HG02642 (cell line): ENCODE results near the gene ATOH8.
"Not testable (repeated sequence)": the region's sequence is repeated elsewhere in the genome, so short reads cannot be mapped to it uniquely, and the experiment has no call there.

ENCODE experiments used
- ATAC-seq: cut with Tn5 transposase; IDR thresholded peaks from one replicate; pipeline ENCODE4 v1.9.1; 2021; ENCODE audit warnings: mild to moderate bottlenecking; ENCODE audit not compliant: unreplicated experiment, poor library complexity

The ATOH8 gene, protein sequence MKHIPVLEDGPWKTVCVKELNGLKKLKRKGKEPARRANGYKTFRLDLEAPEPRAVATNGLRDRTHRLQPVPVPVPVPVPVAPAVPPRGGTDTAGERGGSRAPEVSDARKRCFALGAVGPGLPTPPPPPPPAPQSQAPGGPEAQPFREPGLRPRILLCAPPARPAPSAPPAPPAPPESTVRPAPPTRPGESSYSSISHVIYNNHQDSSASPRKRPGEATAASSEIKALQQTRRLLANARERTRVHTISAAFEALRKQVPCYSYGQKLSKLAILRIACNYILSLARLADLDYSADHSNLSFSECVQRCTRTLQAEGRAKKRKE

DNA sequence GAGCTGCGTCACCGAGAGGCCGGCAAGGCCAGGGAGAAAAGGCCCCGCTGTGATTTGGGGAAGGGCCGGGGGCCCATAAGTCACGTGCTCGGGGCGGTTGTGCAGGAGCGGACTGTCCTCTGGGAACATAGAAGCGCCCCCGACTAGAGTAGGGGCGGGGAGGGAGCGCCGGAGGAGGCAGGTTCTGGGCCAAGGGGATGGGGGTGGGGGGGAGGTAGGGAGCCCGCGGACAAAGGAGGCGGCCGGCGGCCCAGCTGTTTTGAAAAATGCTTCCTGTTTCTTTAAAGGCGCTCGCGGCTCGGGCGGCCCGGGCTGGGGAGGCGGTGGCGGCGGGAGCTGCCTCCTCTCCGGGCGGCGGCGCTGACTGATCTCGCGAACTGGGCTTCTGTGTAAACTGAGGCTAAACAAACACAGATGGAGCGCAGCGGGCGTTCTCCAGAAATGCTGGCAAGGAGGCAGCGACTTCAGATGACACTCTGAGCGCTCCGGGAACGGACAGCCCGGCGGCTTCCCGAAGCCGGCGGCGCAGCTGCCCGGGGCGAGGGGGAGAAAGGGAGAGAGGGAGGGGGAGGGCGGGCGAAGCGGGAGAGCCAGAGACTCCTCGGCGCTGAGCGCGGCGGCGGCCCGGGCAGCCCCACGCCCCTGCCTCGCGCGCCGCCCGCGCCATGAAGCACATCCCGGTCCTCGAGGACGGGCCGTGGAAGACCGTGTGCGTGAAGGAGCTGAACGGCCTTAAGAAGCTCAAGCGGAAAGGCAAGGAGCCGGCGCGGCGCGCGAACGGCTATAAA lies at the start of gene ATOH8:
Gene ATOH8 (plus strand): TSS at position 467 of the 788 bp plus-strand sequence. CDS start 199 bp downstream, at position 666.
- ATAC-seq, result no peak

DNA sequence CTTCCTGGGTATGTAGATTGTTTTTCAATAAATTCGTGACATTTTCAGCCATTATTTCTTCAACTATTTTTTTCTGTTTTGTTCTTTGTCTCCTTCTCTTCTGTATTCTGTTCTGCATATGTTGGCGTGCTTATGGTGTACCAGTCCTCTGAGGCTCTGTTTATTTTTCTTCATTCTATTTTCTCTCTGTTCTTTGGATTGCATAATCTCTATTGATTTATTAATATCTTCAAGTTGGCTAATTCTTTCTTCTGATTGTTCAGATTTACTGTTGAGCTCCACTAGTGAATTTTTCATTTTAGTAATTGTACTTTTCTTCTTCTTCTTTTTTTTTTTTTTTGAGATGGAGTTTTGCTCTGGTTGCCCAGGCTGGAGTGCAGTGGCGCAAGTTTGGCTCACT lies 49.8 kb upstream of the ATOH8 start:
- no peak for ATAC-seq

DNA sequence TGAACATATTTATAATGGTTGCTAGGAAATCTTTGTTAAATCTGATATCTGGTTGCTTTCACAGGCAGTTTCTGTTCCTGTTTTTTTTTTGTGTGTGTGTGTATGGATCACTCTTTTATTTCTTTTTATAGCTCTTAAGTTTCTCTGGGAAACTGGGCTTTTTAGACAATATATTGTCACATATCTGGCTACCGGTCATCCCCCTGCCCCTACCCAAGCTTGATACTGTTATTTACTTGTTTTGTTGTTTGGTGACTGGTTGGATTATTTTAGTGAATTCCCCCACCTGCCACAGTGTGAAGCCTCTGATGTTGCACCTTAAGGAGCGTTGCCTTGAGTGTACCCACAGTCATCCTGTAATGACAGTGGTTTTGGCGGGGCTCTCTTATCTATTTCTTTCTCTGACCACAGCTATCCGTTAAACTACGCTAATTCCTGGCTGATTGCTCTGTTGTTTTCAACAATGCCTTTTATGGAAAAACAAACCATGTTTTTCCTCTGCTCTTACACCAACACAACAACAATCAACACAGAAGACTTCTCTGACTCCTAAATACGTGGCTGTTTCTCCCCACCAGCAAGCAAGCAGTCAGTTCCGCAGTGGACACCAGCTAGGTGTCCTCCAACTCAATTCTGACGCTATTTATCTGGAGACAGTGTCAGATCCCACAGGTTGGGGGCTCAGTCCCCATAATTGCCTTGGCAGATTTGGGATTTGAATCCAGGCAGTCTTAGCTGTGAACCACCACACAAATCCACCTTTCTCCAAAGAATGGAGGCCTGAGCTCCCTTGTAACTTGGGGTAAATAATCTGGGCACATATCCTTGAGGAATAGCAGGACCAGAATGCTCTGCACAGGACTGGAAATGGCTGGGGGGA lies 48.8 kb upstream of the ATOH8 start:
- peak; percentile 64 for ATAC-seq

DNA sequence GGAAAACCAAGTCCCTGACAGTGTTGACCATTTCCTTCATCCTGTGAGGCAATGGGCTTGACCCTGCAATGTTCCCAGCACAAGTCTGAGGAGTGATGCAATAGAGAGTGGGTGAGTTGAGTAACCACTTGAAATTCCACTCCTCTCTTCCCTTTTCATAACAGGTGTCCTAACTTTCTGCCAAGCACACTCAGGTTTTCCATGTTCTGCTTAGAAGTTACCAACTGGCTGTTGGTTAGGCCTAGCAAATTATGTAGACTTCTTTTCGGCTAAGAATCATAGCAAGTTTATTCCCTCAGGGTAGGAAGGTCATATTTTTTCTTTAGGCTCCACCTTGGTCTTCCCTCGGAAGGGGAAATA lies 48.1 kb upstream of the ATOH8 start:
- ATAC-seq, result no peak

DNA sequence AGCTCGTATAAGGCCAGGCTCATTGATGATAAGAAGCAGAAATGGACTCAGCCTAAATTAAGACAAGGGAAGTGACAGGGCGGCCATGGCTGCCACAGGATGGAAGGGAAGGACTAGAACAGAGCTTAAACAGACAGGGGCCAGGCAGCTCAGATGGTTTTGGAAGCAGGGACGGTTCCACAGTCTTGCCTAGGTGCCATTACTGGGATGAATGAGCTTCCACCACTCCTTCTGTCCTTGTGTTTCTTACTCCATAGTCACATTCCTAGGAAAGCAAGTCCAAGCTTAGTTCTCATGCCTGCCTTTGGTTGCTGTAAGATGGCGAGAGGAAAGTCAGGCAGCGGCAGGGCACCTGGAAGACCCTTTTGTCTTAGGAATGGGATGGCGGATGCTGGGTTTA lies 47.7 kb upstream of the ATOH8 start:
- ATAC-seq, result no peak

DNA sequence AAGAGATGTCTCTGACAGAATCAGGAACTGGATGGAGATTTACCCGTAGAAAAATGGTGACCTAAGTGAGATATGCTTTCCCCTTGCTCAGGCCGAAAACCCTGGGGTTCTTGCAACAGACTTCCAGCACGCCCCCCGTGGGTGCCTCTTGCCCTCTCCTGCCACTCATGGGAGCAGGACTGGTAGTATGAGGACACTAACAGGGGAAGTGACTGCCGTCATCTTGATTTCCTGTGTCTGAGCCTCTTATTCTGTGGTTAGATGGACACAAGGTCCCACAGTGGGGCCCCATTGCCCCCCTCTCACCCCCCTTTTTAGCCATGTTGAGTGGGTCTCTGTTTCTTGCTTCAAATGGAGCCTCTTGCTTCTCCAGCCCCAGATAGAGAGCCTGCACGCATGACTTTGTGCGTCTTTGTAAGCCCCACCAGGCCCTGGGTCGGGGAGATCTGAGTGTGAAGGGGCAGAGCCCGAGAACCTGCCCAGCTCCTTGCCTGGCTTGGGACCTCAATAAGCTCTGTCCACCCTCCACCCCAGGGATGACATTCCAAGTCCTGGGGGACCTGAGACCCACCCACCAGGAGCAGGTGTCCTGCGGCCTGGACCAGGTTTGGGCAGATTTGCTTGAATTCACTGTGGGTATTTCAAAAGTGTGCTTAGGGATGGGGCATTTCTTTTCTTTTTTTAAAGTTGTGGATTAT lies 47.0 kb upstream of the ATOH8 start:
- ATAC-seq, result no peak

DNA sequence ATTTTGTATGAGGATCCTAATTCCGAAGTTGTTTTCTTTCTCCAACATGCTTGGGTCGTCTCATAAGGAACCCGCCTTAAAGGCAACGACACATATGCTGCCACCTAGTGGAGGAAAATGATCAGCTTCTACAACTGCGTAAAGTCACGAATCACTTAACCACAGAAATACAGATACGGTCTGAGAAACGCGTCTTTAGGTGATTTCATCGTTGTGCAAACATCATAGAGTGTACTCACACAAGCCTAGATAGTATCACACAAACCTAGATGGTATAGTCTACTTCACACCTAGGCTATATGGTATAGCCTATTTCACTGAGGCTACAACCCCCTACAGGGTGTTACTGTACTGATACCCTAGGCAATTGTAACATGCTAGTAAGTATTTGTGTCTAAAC lies 46.5 kb upstream of the ATOH8 start:
- peak; percentile 59 for ATAC-seq

DNA sequence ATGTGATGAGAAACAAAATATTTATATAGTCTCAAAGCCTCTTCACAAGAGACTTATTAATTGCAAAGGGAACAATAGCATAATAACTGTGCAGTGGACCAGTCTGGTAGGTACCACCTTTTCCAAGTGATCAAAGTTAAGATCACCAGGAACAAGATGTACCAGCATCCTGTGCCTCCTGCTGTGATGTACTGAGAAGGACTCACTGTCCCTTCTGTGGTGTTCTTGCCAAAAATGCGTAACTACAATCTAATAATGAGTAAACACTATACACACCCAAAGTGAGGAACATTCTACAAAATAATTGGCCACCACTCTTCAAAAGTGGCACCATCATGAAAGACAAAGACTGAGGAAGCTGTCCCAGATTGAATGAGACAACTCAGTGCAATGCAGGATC lies 45.1 kb upstream of the ATOH8 start:
- ATAC-seq, result no peak

DNA sequence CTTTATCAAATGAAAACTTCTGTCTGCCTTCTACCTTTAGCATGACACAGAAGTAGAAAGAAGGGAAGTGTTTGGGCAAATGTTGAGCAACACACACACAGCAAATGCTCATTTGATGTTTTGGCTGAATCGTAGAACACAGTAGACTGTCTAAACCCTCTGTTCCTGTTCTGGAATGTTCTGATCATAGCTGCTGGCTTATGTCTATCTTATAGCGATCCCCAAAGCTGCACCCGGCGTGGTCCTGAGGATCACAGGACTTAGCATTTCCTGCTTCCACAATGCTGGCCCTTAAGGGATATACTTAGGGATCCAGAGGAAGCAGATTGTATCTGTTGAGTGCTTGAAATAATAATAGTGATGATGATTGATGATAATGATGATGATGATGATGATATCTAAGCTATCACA lies 44.4 kb upstream of the ATOH8 start:
- no peak for ATAC-seq

DNA sequence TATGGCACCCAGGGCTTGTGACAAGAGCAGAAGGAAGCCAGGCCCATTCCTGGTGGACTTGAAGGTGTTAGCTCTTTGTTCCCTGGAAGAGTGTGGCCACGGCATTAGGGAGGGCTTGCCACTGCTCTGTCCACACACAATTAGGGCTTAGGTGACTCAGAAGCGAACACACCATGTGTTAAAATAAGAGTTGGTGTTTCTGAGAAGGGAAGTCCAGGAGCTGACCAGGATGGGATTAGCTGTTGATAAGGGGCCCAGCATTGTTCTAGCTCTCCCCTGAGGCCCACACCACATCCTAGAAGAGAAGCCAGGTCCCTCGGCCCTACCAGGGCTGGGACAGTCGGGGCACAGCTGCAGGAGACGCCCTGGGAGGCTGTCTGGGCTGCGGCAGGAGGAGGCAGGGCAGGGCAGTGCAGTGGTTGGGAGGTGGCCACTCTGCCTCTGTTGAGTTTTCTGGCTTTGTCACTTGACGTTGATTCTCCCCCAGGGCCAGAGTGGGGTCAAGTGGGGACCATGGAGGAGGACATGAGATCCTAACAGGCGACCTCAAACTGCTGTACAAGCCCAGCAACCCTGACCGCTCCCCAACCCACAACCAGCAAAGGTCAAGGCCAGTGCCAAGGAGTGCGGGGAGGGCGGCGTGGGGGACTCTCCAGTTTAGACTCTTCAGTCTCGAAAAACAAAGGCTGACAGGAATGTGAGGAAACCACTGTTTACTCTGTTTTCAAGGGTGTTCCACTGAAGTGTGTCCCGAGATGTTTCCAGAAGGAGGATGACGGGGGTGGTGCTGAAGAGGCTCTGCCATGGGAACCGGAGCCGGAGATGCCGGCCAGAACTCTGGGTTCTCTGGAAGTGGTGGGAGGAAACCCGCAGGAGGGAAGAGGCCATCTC lies 42.9 kb upstream of the ATOH8 start:
- no peak for ATAC-seq

DNA sequence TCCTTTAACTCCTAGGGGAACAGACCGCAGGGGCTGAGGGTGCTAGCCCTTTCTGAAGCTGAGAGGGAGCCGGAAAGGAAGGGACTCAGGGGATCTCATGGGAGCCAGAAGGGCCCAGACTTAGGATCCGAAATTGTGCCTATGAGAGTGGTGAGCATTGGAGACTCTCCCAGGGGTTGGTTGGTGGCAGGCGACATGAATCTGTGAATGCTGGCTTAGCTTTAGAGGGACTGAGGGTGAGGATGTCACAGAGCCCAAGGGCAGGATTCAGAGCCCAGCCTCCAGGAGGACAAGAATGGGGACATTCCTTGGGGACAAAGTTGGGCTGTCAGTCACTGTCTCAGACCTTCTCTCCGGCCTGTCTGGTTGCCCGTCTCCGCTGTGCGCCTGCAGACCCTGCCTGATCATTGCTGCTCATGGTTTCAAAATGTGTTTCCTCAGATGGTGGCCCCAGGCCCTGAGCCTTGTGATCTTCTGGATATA lies 42.2 kb upstream of the ATOH8 start:
- no peak for ATAC-seq

DNA sequence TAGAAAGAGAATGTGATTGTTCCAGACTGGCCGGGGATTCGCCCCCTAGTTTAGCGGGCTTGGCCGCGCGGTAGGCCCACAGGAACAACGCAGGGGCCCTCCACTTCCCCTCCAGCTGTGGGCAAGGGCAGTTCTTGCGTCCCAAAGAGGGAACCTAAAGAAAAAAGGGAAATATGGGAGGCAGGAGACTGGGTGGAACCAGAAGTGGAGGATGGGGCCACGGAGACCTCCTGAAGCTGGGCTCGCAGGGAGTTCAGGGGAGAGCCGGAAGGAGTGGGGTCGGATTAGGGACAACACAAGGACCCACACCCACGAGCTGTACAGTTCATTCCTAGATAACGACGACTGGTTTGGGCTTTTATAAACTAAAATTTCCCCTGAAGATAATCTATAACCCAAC lies 41.5 kb upstream of the ATOH8 start:
- ATAC-seq, result no peak

DNA sequence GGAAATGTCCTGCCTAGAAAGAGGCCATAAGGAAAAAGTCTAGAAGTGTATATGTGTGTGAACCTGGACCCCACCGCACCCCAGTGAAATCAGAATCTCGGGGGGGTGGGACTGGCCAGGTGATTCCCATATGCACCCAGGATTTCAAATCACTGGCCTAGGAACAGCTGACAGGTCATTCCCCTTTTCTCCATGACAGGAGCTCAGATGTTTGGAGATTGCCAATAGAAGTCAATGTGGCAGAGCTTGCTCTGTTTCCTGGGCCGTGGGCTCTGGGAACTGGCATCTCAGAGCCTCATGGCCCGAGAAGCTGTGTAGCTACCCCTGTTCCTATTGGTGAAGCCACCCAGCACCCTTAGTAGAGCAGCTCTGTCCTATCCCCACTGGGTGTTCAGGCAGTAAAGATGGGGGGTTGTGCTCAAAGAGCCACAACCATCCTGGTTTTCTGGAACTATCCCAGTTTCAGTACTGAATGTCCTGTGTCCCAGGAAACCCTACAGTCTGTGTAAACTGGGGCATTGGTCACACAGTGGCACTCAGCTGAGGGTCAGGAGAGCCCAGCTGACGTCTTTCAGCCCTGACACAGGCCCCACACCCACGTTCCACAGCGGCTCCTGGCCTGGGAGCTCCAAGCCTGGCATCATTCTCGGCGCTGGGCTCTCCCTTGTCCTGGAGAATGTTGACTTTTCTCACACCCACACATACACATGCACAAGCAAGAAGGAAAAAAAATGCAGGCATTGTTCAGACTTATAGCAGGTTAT lies 40.8 kb upstream of the ATOH8 start:
- no peak for ATAC-seq

DNA sequence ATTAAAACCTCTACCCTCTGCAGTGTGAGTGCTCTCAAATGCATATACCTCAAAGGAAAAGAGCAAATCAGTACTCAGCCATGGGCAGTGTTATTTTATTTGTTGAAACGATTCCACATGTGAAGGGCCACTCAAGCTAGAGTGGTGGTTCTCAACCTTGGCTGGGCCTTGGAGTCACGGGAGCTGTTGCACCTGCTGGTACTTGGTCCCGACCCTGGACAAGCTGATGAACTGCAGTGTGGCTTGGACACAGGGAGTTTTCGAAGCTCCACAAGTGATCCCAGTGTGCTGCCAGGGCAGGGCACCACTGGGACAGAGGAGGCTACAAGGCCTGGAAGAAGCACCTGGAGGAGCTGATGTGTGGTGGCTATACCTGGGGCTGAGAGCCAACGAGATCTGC lies 40.0 kb upstream of the ATOH8 start:
- no peak for ATAC-seq

DNA sequence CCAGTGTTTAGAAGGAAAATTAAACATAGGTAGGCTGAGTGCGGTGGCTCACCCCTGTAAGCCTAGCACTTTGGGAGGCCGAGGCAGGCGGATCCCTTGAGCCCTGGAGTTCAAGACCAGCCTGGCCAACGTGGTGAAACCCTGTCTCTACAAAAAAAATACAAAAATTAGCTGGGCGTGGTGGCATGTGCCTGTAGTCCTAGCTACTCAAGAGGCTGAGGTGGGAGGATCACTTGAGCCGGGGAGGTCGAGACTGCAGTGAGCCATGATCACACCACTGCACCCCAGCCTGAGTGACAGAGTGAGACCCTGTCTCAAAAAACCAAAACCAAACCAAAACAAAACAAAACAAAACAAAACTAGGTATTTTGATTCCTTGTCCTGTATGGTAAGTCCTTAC lies 39.4 kb upstream of the ATOH8 start:
- ATAC-seq, result not testable (repeated sequence)

DNA sequence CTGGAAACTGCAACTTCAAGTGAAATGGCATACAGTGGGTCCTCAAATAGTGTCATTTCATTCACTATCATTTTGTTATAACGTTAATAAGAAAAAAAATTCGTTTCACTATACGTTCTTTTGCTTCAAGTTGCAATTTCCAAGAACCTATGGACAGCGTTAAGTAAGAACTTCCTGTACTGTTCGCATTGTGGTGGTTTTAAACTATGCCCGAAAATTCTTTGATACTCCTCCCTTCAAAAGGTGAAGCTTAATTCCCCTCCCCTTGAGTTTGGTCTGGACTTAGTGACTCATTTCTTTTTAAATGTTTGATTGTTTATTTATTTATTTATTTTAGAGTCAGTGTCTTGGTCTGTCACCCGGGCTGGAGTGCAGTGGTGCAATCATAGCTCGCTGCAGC lies 39.0 kb upstream of the ATOH8 start:
- no peak for ATAC-seq

DNA sequence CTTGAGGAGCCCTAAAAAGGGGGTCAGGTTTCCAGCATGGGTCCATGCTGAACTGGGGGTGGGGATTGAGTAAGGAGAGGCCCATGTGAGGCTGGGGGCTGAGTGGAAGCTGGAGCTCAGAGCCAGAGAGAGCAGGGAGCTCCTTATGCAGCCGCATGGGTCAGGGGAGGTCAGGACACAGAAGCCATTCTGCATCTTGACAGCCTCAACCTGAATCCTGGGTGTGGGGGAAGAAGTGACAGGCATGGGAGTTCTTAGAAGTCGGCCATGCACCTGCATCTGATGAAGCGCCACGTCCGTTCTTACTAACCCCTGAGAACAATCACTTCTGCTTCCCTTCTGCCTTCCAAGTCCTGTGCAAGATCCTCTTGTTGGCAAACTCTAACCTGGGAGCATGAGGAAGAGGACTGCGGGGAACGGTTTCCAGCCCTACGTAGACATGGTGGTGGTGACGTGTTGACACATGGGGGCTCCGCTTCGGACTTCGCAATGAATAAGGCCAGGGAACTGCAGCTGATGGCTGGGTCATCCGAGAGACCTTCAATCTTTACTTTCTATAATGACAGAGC lies 37.4 kb upstream of the ATOH8 start:
- ATAC-seq, result no peak

DNA sequence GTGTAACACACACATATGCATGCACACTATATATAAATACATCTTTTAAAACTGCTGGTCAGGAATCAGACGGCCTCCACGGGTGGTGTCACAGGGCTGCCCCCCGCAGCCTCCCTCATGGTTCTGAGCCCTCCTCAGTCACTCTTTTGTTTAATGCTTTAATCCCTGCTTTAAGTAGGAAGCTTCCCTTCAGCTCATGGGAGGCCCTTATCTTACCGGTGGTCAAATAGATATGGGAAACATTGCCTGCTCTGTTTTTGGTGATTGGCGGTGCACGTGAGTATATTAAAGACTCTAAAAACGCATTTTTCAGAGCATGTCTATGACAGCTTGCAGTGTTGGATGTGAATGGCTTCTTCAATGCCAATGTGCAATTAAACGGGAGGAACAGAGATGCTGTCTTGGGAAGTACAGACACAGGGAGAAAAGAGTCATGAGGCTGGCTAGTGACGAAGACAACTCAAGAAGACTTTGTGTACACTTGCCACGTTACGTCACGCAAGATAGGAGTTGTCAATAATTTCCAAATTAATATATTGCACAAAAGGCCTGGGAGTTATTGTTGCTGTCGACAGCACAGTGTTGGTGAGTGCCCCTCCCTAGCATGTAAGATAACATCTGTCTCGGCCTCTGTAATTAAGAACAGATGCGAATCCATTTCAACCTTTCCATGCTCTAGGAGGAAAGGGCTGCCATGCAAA lies 36.3 kb upstream of the ATOH8 start:
- ATAC-seq, result no peak
